ENCODE results near the gene RHOBTB1.
A peak's percentile ranks its signal among the peaks of the same experiment; 100 is the strongest.

Gene RHOBTB1

DNA sequence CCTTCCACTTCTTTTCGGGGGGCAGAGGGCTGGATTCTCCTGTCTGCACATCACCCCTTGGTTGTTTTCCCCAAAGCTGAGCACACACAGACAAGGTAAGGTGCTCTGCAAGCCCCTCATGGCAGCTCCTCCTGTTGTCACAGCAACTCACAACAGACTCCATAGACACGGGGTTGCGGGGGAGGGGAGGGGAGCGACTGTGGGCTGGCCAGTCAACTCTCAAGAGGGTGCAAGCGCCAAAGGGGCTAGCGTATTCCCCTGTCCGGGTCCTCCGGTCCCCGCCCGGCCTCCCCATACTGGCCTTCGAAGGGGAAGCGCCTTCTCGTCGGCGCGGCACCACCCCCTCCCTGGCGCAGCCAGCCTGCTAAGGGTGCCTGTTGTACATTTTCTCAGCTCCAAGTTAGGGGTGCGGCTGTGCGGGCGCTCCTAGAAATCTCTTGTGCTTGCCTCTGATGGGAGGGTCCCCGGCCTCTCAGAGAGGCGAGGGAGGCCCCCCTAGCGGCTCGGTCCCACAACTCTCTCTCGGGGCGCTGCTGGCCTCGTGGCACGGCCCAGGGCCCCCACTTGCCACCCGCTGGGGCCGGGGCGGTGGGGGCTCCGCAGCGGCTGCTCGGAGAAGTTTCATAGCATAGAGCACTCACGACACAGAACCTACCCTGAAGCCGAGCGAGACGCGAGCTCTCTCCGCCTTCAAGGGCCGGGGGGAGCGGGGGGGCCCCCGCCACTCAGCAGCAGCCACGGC, 498 bp downstream of the RHOBTB1 start:
- TF ChIP-seq, protein P1, sequence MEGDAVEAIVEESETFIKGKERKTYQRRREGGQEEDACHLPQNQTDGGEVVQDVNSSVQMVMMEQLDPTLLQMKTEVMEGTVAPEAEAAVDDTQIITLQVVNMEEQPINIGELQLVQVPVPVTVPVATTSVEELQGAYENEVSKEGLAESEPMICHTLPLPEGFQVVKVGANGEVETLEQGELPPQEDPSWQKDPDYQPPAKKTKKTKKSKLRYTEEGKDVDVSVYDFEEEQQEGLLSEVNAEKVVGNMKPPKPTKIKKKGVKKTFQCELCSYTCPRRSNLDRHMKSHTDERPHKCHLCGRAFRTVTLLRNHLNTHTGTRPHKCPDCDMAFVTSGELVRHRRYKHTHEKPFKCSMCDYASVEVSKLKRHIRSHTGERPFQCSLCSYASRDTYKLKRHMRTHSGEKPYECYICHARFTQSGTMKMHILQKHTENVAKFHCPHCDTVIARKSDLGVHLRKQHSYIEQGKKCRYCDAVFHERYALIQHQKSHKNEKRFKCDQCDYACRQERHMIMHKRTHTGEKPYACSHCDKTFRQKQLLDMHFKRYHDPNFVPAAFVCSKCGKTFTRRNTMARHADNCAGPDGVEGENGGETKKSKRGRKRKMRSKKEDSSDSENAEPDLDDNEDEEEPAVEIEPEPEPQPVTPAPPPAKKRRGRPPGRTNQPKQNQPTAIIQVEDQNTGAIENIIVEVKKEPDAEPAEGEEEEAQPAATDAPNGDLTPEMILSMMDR (IDR thresholded peaks at IDR 0.05; ENCODE audit: low read depth, low read length) = no peak
- H3K4me3 ChIP-seq (replicated peaks in 1 of 2; ENCODE audit: low read depth in 2 of 2, low read length in 2 of 2) = peak overlapping the region; percentile 67 to 78
- DNase-seq (ENCODE audit: low read depth in 2 of 2) = peak; percentile 64 to 73

DNA sequence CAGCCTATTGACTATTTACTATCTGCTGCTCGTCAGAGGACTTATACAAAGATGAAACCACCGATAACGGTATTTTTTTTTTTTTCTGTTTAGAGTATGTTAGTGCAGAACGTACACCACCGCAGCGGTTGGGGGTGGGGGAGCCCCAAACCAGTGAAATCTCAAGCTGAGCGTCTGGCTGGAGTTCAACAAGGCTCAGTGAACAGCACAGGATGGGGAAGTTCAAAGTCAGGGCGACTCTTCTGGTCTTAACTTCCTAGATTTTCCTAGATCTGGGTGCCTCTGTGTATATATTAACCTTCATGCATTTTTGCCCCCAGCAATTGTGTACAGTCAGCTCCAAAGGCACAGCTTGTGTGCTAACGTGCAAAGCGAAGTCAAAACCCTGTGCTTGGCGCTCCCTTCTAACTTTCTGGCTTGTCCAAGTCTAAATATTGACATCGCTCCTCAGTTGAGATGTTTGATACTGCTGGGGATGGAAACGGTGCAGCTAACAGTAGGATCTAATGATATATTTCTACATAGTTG, 1.1 kb downstream of the RHOBTB1 start:
- peak; percentile 44 to 47 for DNase-seq (ENCODE audit: low read depth in 2 of 2)
- H3K4me3 ChIP-seq (replicated peaks in 1 of 2; ENCODE audit: low read depth in 2 of 2, low read length in 2 of 2) = peak overlapping the region; percentile 67 to 78
- TF ChIP-seq, protein P1 (IDR thresholded peaks at IDR 0.05; ENCODE audit: low read depth, low read length) = no peak

DNA sequence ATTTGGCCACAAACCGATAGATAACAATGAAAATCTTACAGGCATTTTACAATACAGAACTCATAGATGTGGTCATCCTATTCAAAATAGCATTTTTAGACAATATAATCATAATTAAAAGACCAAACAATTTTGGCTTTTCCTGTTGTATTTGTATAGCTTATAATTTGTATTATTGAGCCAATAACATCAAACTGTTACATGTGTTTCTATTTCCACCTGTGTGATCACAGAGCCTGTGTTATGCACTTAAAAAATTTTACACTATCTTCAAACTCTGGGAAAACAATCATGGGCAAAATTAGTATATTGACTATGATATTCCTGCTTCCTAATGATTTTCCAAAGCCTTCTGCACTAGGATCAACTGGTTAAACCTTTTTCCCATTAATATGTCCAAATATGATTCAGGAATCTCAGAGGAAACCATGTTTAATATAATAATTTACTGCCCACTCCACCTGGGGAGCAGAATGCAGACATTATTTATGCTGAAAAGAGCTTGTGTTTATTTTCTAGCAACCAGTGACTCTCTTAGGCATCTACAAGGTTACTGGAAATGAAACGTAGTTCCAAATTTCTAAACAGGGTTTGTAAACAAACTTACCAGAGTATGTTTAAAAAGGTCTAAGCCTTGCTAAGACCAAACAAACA, 1.7 kb downstream of the RHOBTB1 start:
- peak overlapping the region; percentile 67 to 78 for H3K4me3 ChIP-seq (replicated peaks in 1 of 2; ENCODE audit: low read depth in 2 of 2, low read length in 2 of 2)

DNA sequence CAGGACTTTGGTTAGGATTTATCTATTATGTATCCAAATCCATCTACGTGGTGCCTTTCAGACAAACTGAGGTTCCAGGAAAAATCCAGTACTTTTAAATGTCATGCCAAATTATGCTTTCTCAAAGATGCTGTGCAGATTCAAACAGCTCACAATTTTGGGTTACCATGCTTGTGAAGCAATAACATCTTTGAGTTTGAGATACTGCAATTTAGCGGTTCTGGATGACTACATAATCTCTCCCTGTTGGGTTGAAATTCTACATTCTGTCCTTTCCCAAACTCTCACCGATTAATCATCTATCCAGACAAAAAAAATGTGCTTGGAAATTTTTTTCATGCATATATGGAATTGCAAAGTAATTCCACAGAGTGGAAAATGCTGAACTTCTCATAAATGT, 3.5 kb downstream of the RHOBTB1 start:
- no peak for DNase-seq (ENCODE audit: low read depth in 2 of 2)
- H3K4me3 ChIP-seq (replicated peaks in 1 of 2; ENCODE audit: low read depth in 2 of 2, low read length in 2 of 2) = no peak overlapping the region
- TF ChIP-seq, protein P1 (IDR thresholded peaks at IDR 0.05; ENCODE audit: low read depth, low read length) = no peak

More for the DNA sequence above, 1.7 kb downstream of the RHOBTB1 start:
- TF ChIP-seq, protein P1 (IDR thresholded peaks at IDR 0.05; ENCODE audit: low read depth, low read length) = no peak
- DNase-seq (ENCODE audit: low read depth in 2 of 2) = peak; percentile 13 to 18

DNA sequence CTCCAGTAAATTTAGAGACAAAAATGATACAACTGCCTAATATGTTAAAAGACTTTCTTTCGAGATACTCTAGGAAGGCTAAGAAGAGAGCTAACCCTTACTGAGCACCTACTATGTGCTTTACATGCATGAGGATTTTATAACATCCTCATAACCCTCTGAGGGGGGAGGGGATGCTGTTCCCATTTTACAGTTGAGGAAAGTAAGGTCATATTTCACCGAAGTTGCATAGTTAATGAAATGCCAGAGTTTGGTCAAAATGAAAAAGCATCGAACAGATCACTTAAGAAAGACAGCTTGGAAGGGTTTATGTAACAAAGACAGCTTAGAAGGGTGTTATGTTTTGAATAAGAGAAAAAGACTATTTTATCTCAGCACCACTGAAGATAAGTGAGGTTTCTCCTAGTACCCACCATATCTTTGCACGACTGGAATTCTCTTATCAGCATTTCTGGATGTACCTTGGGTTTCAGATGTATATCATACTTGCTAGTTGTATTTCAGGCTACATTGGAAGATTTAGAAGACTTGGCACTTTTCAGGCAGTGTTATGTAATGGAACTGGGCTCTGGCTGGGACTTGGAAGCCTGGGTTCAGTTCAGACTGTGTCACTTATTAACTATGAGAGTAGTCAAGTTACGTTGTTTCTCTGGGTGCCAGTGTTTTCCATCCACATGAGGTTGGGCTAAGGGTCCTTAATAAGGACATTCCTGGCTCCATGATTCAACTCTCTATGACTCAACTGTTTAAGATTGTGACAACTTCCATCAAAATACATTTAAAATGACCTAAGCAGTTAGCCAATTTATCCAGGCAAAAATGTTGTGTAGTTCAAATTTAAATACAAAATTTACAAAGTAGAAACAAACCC, 6.0 kb downstream of the RHOBTB1 start:
- peak; percentile 49 to 75 for DNase-seq (ENCODE audit: low read depth in 2 of 2)
- TF ChIP-seq, protein P1 (IDR thresholded peaks at IDR 0.05; ENCODE audit: low read depth, low read length) = no peak
- H3K4me3 ChIP-seq (replicated peaks in 1 of 2; ENCODE audit: low read depth in 2 of 2, low read length in 2 of 2) = no peak overlapping the region

DNA sequence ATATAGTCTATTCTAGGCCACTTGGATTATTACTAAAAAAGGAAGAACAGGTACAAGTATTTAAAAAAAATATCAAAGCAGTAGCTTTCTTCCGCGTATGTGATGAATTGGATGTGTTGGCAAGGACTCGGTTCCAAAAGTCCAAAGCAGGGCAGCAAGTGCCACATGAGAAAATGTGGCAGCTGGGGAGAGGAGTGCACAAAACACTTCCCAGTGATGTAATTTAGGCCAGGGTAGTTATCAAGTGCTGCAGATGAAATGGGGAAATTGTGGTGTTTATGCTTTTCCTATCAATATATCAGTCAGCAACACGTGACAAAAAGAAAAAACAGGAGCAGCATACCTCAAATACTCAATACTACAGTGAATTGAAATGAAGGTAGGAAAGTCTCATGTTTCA, 7.0 kb downstream of the RHOBTB1 start:
- DNase-seq (ENCODE audit: low read depth in 2 of 2) = no peak
- no peak overlapping the region for H3K4me3 ChIP-seq (replicated peaks in 1 of 2; ENCODE audit: low read depth in 2 of 2, low read length in 2 of 2)

More for the DNA sequence above, 7.0 kb downstream of the RHOBTB1 start:
- TF ChIP-seq, protein P1 (IDR thresholded peaks at IDR 0.05; ENCODE audit: low read depth, low read length) = no peak
